H1 (cell line): Measurements from ENCODE around the gene TSHB. TPM values are rescaled to one million over a fixed set of nuclear protein-coding genes. Genes with fewer than 3 reads are reported as not detected.
A peak's percentile ranks its signal among the peaks of the same experiment; 100 is the strongest.

Experiments used
- CTCF ChIA-PET: fragments of 300-600 bp; sonication (Branson Sonifier 250); formaldehyde crosslinking; loops from one replicate; lab custom pipeline; 2021; ENCODE audit not compliant: partially characterized antibody; lab: Charles Lee
- POLR2A ChIA-PET: fragments of 300-600 bp; sonication (Branson Sonifier 250); formaldehyde crosslinking; loops from one replicate; lab custom pipeline; 2021; ENCODE audit warnings: inconsistent platforms; ENCODE audit not compliant: partially characterized antibody; lab: Charles Lee
- DNase-seq, 2 experiments: peaks; one replicate each; pipeline versions ENCODE4 v3.0.0 to v3.0.0-alpha.2; 2010 to 2022; ENCODE audit warnings: low spot score in 2 of 2, low read depth in 1 of 2, mixed read lengths in 1 of 2
- FAIRE-seq: peaks from 2 replicates; lab custom pipeline; 2011; peaks lifted over from hg19 to GRCh38; lab: Jason Lieb, UNC
- H2AFZ ChIP-seq: 2 replicates; pipeline ENCODE4 v1.8.1; 2012; ENCODE audit warnings: low read length, inconsistent platforms
- H2AK5ac ChIP-seq: 2 replicates; pipeline ENCODE4 v1.6.1; 2013; ENCODE audit warnings: low read depth, low read length
- H2BK120ac ChIP-seq: replicated peaks from 2 replicates; pipeline ENCODE3; 2013; ENCODE audit warnings: low read depth, low read length, inconsistent platforms
- H2BK12ac ChIP-seq: 2 replicates; pipeline ENCODE4 v1.6.1; 2013; ENCODE audit warnings: low read depth, low read length
- H2BK15ac ChIP-seq: 2 replicates; pipeline ENCODE4 v1.6.1; 2013; ENCODE audit warnings: low read length
- H2BK20ac ChIP-seq: 2 replicates; pipeline ENCODE4 v1.6.1; 2013; ENCODE audit warnings: low read length
- H2BK5ac ChIP-seq: 2 replicates; pipeline ENCODE4 v1.6.1; 2013; ENCODE audit warnings: low read depth, low read length
- H3K14ac ChIP-seq: 2 replicates; pipeline ENCODE4 v1.6.1; 2013; ENCODE audit warnings: inconsistent platforms; ENCODE audit not compliant: insufficient read length
- H3K18ac ChIP-seq: 2 replicates; pipeline ENCODE4 v1.6.1; 2013; ENCODE audit warnings: low read length; ENCODE audit errors: extremely low read depth
- H3K23ac ChIP-seq: 2 replicates; pipeline ENCODE4 v1.6.1; 2013; ENCODE audit warnings: inconsistent platforms; ENCODE audit not compliant: insufficient read length
- H3K23me2 ChIP-seq: 2 replicates; pipeline ENCODE4 v1.6.1; 2013; ENCODE audit warnings: low read depth, low read length
- H3K27ac ChIP-seq: 2 replicates; pipeline ENCODE4 v1.6.1; 2011; ENCODE audit warnings: low read depth, low read length, inconsistent platforms
- H3K27me3 ChIP-seq, 4 experiments: replicated peaks in 1 of 4; 1 replicate in 1 of 4; 2 replicates in 3 of 4; pipeline versions ENCODE4 v1.6.1 to v1.8.1; 2011 to 2013; ENCODE audit warnings: low read length in 3 of 4, mild to moderate bottlenecking in 3 of 4, inconsistent platforms in 2 of 4, mixed read lengths in 2 of 4, moderate library complexity in 1 of 4; ENCODE audit not compliant: control insufficient read depth in 3 of 4, insufficient read depth in 3 of 4; ENCODE audit errors: extremely low read depth in 1 of 4
- H3K36me3 ChIP-seq, 4 experiments: 2 replicates each; pipeline versions ENCODE4 v1.6.1 to v1.8.1; 2011 to 2013; ENCODE audit warnings: mild to moderate bottlenecking in 4 of 4, low read length in 3 of 4, moderate library complexity in 2 of 4, control low read depth in 1 of 4, inconsistent platforms in 1 of 4; ENCODE audit not compliant: insufficient read depth in 4 of 4, control insufficient read depth in 2 of 4
- H3K4ac ChIP-seq: replicated peaks from 2 replicates; pipeline ENCODE3; 2013; ENCODE audit warnings: low read length, low read depth, mixed read lengths, inconsistent platforms; ENCODE audit not compliant: insufficient read length
- H3K4me1 ChIP-seq, 4 experiments: replicated peaks in 1 of 4; 1 replicate in 1 of 4; 2 replicates in 3 of 4; pipeline versions ENCODE4 v1.6.1 to v1.8.1; 2011 to 2013; ENCODE audit warnings: low read length in 3 of 4, inconsistent platforms in 2 of 4, mixed read lengths in 1 of 4; ENCODE audit not compliant: insufficient read depth in 4 of 4, control insufficient read depth in 3 of 4
- H3K4me2 ChIP-seq, 2 experiments: 2 replicates each; pipeline versions ENCODE4 v1.6.1 to v1.8.1; 2011 to 2013; ENCODE audit warnings: low read depth in 2 of 2, low read length in 2 of 2, control low read depth in 1 of 2, inconsistent platforms in 1 of 2, mild to moderate bottlenecking in 1 of 2; ENCODE audit not compliant: insufficient read depth in 1 of 2
- H3K4me3 ChIP-seq, 4 experiments: fragments of 200-600, 300-600 bp in 1 of 4; sonication (generic), shearing (Covaris generic), sonication (Bioruptor Twin) in 1 of 4; 2 replicates each; pipeline versions ENCODE4 v1.5.1 to v1.8.1; 2011 to 2016; ENCODE audit warnings: low read length in 4 of 4, low read depth in 3 of 4, control low read depth in 2 of 4, inconsistent platforms in 2 of 4, mild to moderate bottlenecking in 2 of 4, mixed read lengths in 1 of 4, moderate library complexity in 1 of 4; ENCODE audit not compliant: insufficient read depth in 2 of 4; ENCODE audit errors: extremely low read depth in 1 of 4
- H3K56ac ChIP-seq: replicated peaks from 2 replicates; pipeline ENCODE3; 2013; ENCODE audit warnings: low read depth, mild to moderate bottlenecking, mixed read lengths, low read length, inconsistent platforms; ENCODE audit not compliant: insufficient read length
- H3K79me1 ChIP-seq: 2 replicates; pipeline ENCODE4 v1.6.1; 2013; ENCODE audit warnings: low read depth, low read length, control low read depth
- H3K79me2 ChIP-seq, 2 experiments: 2 replicates each; pipeline versions ENCODE4 v1.6.1 to v1.8.1; 2012 to 2013; ENCODE audit warnings: low read length in 2 of 2, mild to moderate bottlenecking in 2 of 2, inconsistent platforms in 1 of 2; ENCODE audit not compliant: insufficient read depth in 2 of 2, control insufficient read depth in 1 of 2
- H3K9ac ChIP-seq, 4 experiments: replicated peaks in 1 of 4; 1 replicate in 1 of 4; 2 replicates in 3 of 4; pipeline versions ENCODE4 v1.6.1 to v1.8.1; 2011 to 2013; ENCODE audit warnings: low read depth in 3 of 4, low read length in 3 of 4, control low read depth in 2 of 4, mild to moderate bottlenecking in 2 of 4, moderate library complexity in 2 of 4, inconsistent platforms in 1 of 4; ENCODE audit errors: extremely low read depth in 1 of 4
- H3K9me3 ChIP-seq, 2 experiments: 2 replicates each; pipeline versions ENCODE4 v1.6.1 to v1.8.1; 2012 to 2013; ENCODE audit warnings: mild to moderate bottlenecking in 2 of 2, moderate library complexity in 2 of 2, control low read depth in 1 of 2, inconsistent platforms in 1 of 2, low read depth in 1 of 2, low read length in 1 of 2, mixed read lengths in 1 of 2; ENCODE audit not compliant: insufficient read depth in 2 of 2
- H4K20me1 ChIP-seq, 2 experiments: replicated peaks in 1 of 2; 2 replicates each; pipeline versions ENCODE3 to v1.8.1; 2011 to 2013; ENCODE audit warnings: inconsistent platforms in 2 of 2, low read length in 2 of 2, mild to moderate bottlenecking in 1 of 2; ENCODE audit not compliant: insufficient read depth in 2 of 2, control insufficient read depth in 1 of 2
- H4K5ac ChIP-seq: 2 replicates; pipeline ENCODE4 v1.6.1; 2013; ENCODE audit warnings: low read length, low read depth, mixed read lengths, inconsistent platforms; ENCODE audit not compliant: insufficient read length
- H4K8ac ChIP-seq: 2 replicates; pipeline ENCODE4 v1.8.0; 2013; ENCODE audit warnings: mild to moderate bottlenecking, moderate library complexity, low read length, inconsistent platforms; ENCODE audit not compliant: insufficient read depth; ENCODE audit errors: extremely low read depth
- H4K91ac ChIP-seq: replicated peaks from 2 replicates; pipeline ENCODE3; 2013; ENCODE audit warnings: low read length, mixed read lengths, inconsistent platforms; ENCODE audit not compliant: insufficient read length
- BACH1 ChIP-seq: IDR thresholded peaks from 2 replicates; pipeline ENCODE4 v1.6.1; 2012; ENCODE audit warnings: low read length, improper control_type of control experiment
- CTBP2 ChIP-seq: IDR thresholded peaks from 2 replicates; pipeline ENCODE4 v1.7.0; 2011; ENCODE audit warnings: borderline replicate concordance, mild to moderate bottlenecking, moderate library complexity, mixed read lengths, low read length; ENCODE audit not compliant: insufficient read depth, insufficient read length
- EP300 ChIP-seq, 2 experiments: IDR thresholded peaks; 1 replicate in 1 of 2; 2 replicates in 1 of 2; pipeline ENCODE4 v1.6.1; 2011 to 2012; ENCODE audit warnings: low read depth in 2 of 2, low read length in 2 of 2, mild to moderate bottlenecking in 2 of 2, borderline replicate concordance in 1 of 2, inconsistent platforms in 1 of 2, moderate library complexity in 1 of 2
- KDM4A ChIP-seq: IDR thresholded peaks from one replicate; pipeline ENCODE4 v1.7.1; 2012; ENCODE audit warnings: low read depth, mild to moderate bottlenecking, moderate library complexity, low read length, inconsistent platforms; ENCODE audit not compliant: severe bottlenecking
- polyA plus RNA-seq, 7 experiments: library from polyadenylated mRNA; depleted of rRNA in 3 of 7; stranded (reverse) in 5 of 7; unstranded in 2 of 7; fragments of >200 nt in 5 of 7; fragments of 200-250 nt in 2 of 7; gene quantifications; 1 replicate in 5 of 7; 2 replicates in 1 of 7; 4 replicates in 1 of 7; pipeline versions ENCODE4 v1.2.1 to v1.2.3, GENCODE V29; 2011 to 2013; ENCODE audit warnings: missing spikeins in 2 of 7, mixed read lengths in 2 of 7
- total RNA-seq: library from RNA; stranded (reverse); fragmentation: NEBNext Ultra II Directional; extraction: Animal tissue kit (Norgen Biotek cat#: 25700); gene quantifications from 2 replicates; pipeline ENCODE4 v1.2.1, GENCODE V29; 2021

Gene TSHB
- total and polyA plus RNA-seq, 2 of the 8 experiments (the other 6 are each of a cell fraction or from before 2014, with no cell fraction given): not detected

- FAIRE-seq (no peak), DNase-seq (no peak)
- Histone ChIP-seq H2BK120ac (no peak overlapping the region), H4K5ac (no peak overlapping the region), H3K4me3 (no peak overlapping the region), H2BK12ac (no peak overlapping the region), H4K91ac (no peak overlapping the region), H3K23me2 (no peaks in the 10 kb centered on the region), H3K9ac (no peak overlapping the region), H2BK20ac (no peak overlapping the region), H2AFZ (no peak overlapping the region), H2BK15ac (no peak overlapping the region), H3K4me2 (no peak overlapping the region), H3K18ac (no peak overlapping the region), H2AK5ac (no peak overlapping the region), H3K56ac (no peak overlapping the region), H3K79me2 (no peaks in the 10 kb centered on the region), H3K36me3 (no peaks in the 10 kb centered on the region), H3K4ac (no peak overlapping the region), H3K9me3 (no peaks in the 10 kb centered on the region), H3K4me1 (no peaks in the 10 kb centered on the region), H4K20me1 (no peaks in the 10 kb centered on the region), H3K27ac (no peak overlapping the region), H3K27me3 (no peaks in the 10 kb centered on the region), H3K14ac (no peak overlapping the region), H3K79me1 (no peaks in the 10 kb centered on the region), H2BK5ac (no peak overlapping the region), H3K23ac (no peak overlapping the region), H4K8ac (no peak overlapping the region)
- POLR2A ChIA-PET: no interaction called here
- TF ChIP-seq KDM4A (no peak), BACH1 (peak; percentile 40; the same call in 1 of the 2 replicates), EP300 (IDR thresholded peaks at IDR 0.05; ENCODE audit: borderline replicate concordance in 1 of 2, low read depth in 2 of 2, low read length in 2 of 2) (no peak), CTBP2 (no peak)
- CTCF ChIA-PET: interaction anchor here (0.5 to 1.3 kb wide), 2 partner anchors 67 to 362 kb away, joined by 3 read pairs; no protein-coding TSS in a partner anchor
Observed at GRCh38 chr1:115046751-115047150, 17.1 kb downstream of the TSHB start.
